Testis (tissue), 3 donors: Measurements from ENCODE around the gene LYPD6B. TPM values are rescaled to one million over a fixed set of nuclear protein-coding genes. Genes with fewer than 3 reads are reported as not detected.

Experiments
- DNase-seq: peaks from one replicate; pipeline ENCODE4 v3.0.0-alpha.2; 2019
- H3K27ac ChIP-seq, 2 donors: fragments of 200-600 bp; sonication (generic); one replicate each; pipeline ENCODE4 v1.5.1; 2019
- H3K27me3 ChIP-seq: fragments of 200-600 bp; sonication (generic); one replicate; pipeline ENCODE4 v1.5.1; 2019
- H3K36me3 ChIP-seq: fragments of 200-600 bp; sonication (generic); one replicate; pipeline ENCODE4 v1.5.1; 2017; ENCODE audit warnings: low read depth; ENCODE audit errors: missing control alignments
- H3K4me1 ChIP-seq: fragments of 200-600 bp; sonication (generic); one replicate; pipeline ENCODE4 v1.5.1; 2019
- H3K4me3 ChIP-seq, 2 donors: fragments of 200-600 bp; sonication (generic); one replicate each; pipeline ENCODE4 v1.5.1; 2017 to 2019
- H3K9me3 ChIP-seq: fragments of 200-600 bp; sonication (generic); one replicate; pipeline ENCODE4 v1.5.1; 2017
- POLR2A ChIP-seq: fragments of 450-650 bp; IDR thresholded peaks from one replicate; pipeline ENCODE4 v1.6.1; 2017; ENCODE audit warnings: antibody characterized with exemption, mild to moderate bottlenecking, moderate library complexity
- WGBS, 2 donors: methylation state at CpG; one replicate each; pipeline ENCODE4 v1.1.5; 2018; 5-methylcytosine and 5-hydroxymethylcytosine counted together
- intact Hi-C: fragments of 100-400 bp; cut with DNase I; formaldehyde crosslinking; loops from one replicate; pipeline ENCODE4 v1.15.1; 2023; ENCODE audit warnings: low total_unique reads
- polyA plus RNA-seq: library from polyadenylated mRNA; stranded (reverse); fragments of 350-450 nt; fragmentation: Illumina TruSeq; extraction: RNeasy Lipid Tissue Mini Kit (QIAGEN cat#74804); gene quantifications from one replicate; pipeline ENCODE4 v1.2.3, GENCODE V29; 2014; ENCODE audit warnings: low read depth, low replicate concordance; ENCODE audit not compliant: insufficient read depth
- total RNA-seq, 2 donors: library from RNA; depleted of rRNA; stranded (reverse); fragments of >200 nt; gene quantifications; one replicate each; pipeline ENCODE4 v1.2.3, GENCODE V29; 2016
- TF ChIP-seq, protein P1 (sequence below), 3 experiments: fragments of 450-650 bp in 2 of 3; fragments of 200-600 bp in 1 of 3; sonication (generic) in 1 of 3; IDR thresholded peaks; one replicate each; pipeline ENCODE4 v1.5.1; 2016 to 2019; ENCODE audit warnings: antibody characterized with exemption in 3 of 3, mild to moderate bottlenecking in 2 of 3, moderate library complexity in 1 of 3

Gene LYPD6B
- total and polyA plus RNA-seq, 3 donors from 2014 or later = 41.9 to 53.0 (median 45.2) TPM

- no peak for DNase-seq
- intact Hi-C loops = no loop called here
- no peak overlapping the region for H3K27ac ChIP-seq
- H3K36me3 ChIP-seq = no peaks in the 10 kb centered on the region
- H3K27me3 ChIP-seq = no peaks in the 10 kb centered on the region
- H3K9me3 ChIP-seq = no peaks in the 10 kb centered on the region
- H3K4me1 ChIP-seq = no peaks in the 10 kb centered on the region
- WGBS, 2 donors = 67 to 76% methylated on average over 1 of the region's 1 CpG
- no peak overlapping the region for H3K4me3 ChIP-seq
- TF ChIP-seq, protein P1, sequence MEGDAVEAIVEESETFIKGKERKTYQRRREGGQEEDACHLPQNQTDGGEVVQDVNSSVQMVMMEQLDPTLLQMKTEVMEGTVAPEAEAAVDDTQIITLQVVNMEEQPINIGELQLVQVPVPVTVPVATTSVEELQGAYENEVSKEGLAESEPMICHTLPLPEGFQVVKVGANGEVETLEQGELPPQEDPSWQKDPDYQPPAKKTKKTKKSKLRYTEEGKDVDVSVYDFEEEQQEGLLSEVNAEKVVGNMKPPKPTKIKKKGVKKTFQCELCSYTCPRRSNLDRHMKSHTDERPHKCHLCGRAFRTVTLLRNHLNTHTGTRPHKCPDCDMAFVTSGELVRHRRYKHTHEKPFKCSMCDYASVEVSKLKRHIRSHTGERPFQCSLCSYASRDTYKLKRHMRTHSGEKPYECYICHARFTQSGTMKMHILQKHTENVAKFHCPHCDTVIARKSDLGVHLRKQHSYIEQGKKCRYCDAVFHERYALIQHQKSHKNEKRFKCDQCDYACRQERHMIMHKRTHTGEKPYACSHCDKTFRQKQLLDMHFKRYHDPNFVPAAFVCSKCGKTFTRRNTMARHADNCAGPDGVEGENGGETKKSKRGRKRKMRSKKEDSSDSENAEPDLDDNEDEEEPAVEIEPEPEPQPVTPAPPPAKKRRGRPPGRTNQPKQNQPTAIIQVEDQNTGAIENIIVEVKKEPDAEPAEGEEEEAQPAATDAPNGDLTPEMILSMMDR (IDR thresholded peaks at IDR 0.05) = no peak
- no peak for TF ChIP-seq POLR2A
These were observed 42.5 kb downstream of the LYPD6B start for GRCh38 chr2:149080971-149081370.

DNA sequence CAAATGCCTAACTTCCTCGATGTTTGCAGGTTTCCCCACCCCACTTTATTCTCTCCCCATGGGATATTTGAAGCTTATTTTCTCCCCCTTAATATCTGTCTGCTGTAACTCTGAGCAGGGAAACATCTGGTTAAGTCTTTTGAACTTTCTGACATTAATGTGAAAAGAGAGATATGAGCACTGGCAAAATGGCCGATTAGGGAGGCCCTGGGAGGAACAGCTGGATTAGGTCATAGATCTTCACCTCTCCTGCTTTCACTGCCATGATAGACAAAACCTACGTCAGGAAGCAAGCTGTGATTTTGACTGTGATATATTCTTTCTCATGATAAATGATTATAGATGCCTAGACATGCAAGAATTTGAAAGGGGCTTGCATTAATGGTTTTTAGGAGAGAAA lies 43.6 kb downstream of the LYPD6B start:
- H3K9me3 ChIP-seq = no peaks in the 10 kb centered on the region
- intact Hi-C loops = no loop called here
- no peak for TF ChIP-seq POLR2A
- TF ChIP-seq, protein P1 (IDR thresholded peaks at IDR 0.05) = no peak
- DNase-seq = no peak
- H3K27me3 ChIP-seq = no peaks in the 10 kb centered on the region
- no peak overlapping the region for H3K27ac ChIP-seq
- H3K4me3 ChIP-seq = no peak overlapping the region
- 33 to 41% methylated on average over 3 of the region's 3 CpGs for WGBS, 2 donors
- no peaks in the 10 kb centered on the region for H3K36me3 ChIP-seq
- no peaks in the 10 kb centered on the region for H3K4me1 ChIP-seq

DNA sequence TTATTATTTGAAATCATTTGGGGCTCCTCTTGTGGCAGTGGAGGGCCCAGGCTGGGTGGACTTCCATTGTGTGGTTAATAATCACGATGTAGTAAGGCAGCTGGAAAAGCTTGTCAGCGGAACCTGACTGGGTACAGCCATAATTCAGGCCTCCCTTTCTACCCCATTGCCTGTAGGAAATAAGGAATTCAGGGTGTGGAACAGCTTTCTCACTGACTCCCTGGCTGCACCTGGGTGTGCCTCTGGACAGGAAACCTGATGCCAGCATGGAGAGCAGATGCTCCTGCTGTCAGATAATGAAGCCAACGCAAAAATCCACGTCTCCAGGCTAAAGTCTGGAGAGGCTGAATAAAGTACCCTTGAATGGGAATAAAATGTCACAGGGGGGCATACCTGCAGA lies 44.2 kb downstream of the LYPD6B start:
- H3K9me3 ChIP-seq = no peaks in the 10 kb centered on the region
- 82 to 90% methylated on average over 4 of the region's 4 CpGs for WGBS, 2 donors
- no peaks in the 10 kb centered on the region for H3K4me1 ChIP-seq
- no peak for DNase-seq
- H3K4me3 ChIP-seq = no peak overlapping the region
- H3K27ac ChIP-seq = no peak overlapping the region
- no peak for TF ChIP-seq POLR2A
- TF ChIP-seq, protein P1 (IDR thresholded peaks at IDR 0.05) = no peak
- intact Hi-C loops = no loop called here
- H3K36me3 ChIP-seq = no peaks in the 10 kb centered on the region
- no peaks in the 10 kb centered on the region for H3K27me3 ChIP-seq

- Histone ChIP-seq H3K36me3 (no peaks in the 10 kb centered on the region), H3K27ac (no peak overlapping the region), H3K4me3 (no peak overlapping the region), H3K4me1 (no peaks in the 10 kb centered on the region), H3K27me3 (no peaks in the 10 kb centered on the region), H3K9me3 (no peaks in the 10 kb centered on the region)
- 86 to 93% methylated on average over 6 to 7 of the region's 7 CpGs for WGBS, 2 donors
- DNase-seq = no peak
- intact Hi-C loops = no loop called here
- TF ChIP-seq, protein P1 (IDR thresholded peaks at IDR 0.05) = no peak
- no peak for TF ChIP-seq POLR2A
These were observed 46.7 kb downstream of the LYPD6B start for GRCh38 chr2:149084924-149085795.

DNA sequence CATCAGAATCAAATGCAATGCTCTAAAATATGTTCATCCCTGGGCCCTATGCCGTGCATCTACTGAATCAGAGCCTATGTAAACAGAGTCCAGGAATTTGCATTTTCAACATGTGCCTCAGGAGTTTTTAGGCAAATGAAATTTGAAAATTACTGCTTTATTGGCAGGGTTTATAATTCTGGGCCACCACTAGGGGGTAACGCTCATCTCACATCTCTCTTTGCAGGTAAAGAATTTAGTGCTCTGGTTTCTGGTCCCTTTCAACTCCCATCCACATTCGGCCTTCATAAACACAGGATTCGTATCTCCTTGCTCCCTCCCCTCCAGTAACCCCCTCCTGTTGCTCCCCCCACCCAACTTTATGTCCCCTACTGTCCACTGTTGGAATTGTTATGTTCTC lies 49.3 kb downstream of the LYPD6B start:
- no peaks in the 10 kb centered on the region for H3K36me3 ChIP-seq
- H3K9me3 ChIP-seq = no peaks in the 10 kb centered on the region
- intact Hi-C loops = no loop called here
- TF ChIP-seq, protein P1 (IDR thresholded peaks at IDR 0.05) = peak in 1 of 3 experiments; percentile 24
- no peak for TF ChIP-seq POLR2A
- no peak overlapping the region for H3K27ac ChIP-seq
- no peaks in the 10 kb centered on the region for H3K4me1 ChIP-seq
- H3K4me3 ChIP-seq = no peak overlapping the region
- DNase-seq = no peak
- no peaks in the 10 kb centered on the region for H3K27me3 ChIP-seq
- 89 to 90% methylated on average over 4 of the region's 4 CpGs for WGBS, 2 donors
